Endometrial microvascular endothelial cells (primary cell): ENCODE results near the gene SEMA3D. TPM values are rescaled to one million over a fixed set of nuclear protein-coding genes. Genes with fewer than 3 reads are reported as not detected.

ENCODE experiments used
- in situ Hi-C: cut with HindIII; loops from 2 replicates; pipeline ENCODE4 v1.10.0; 2017; ENCODE audit warnings: low sequenced_read_pairs, low pct_unique_long_range_greater_than_20kb; ENCODE audit errors: inconsistent ontology term
- total RNA-seq: library from RNA; depleted of rRNA; stranded (reverse); fragments of >200 nt; gene quantifications from one replicate; pipeline ENCODE4 v1.2.3, GENCODE V29; 2015; ENCODE audit errors: inconsistent ontology term

The SEMA3D gene
- total RNA-seq, 1 donor from 2014 or later = 4.1 TPM

- in situ Hi-C loops = no loop called here
Measured at GRCh38 chr7:84970670-84971069, 216.2 kb downstream of the SEMA3D start.

- in situ Hi-C loops = no loop called here
Measured at GRCh38 chr7:84953234-84953633, 233.6 kb downstream of the SEMA3D start.

GRCh38 chr7:84950836-84951235 is 236.0 kb downstream of the SEMA3D start:
- in situ Hi-C loops = no loop called here

GRCh38 chr7:84949501-84949900 is 237.4 kb downstream of the SEMA3D start:
- in situ Hi-C loops = no loop called here

GRCh38 chr7:84949067-84949466 is 237.8 kb downstream of the SEMA3D start:
- in situ Hi-C loops = no loop called here

GRCh38 chr7:84948634-84949033 is 238.2 kb downstream of the SEMA3D start:
- in situ Hi-C loops = no loop called here

- in situ Hi-C loops = no loop called here
Measured at GRCh38 chr7:84946549-84946948, 240.3 kb downstream of the SEMA3D start.
